K562 (cell line): ENCODE data around the gene NR1H2. TPM values are rescaled to one million over a fixed set of nuclear protein-coding genes. Genes with fewer than 3 reads are reported as not detected.
A peak's percentile ranks its signal among the peaks of the same experiment; 100 is the strongest.

Experiments
- BCL6 ChIP-seq: fragments of 250-450 bp; sonication (Bioruptor Pico); IDR thresholded peaks from 2 replicates; pipeline ENCODE4 v1.4.0; 2020
- BHLHE40 ChIP-seq: IDR thresholded peaks from 2 replicates; pipeline ENCODE4 v1.6.1; 2011; ENCODE audit warnings: low read length, improper control_type of control experiment
- CTBP1 ChIP-seq: fragments of 450-650 bp; IDR thresholded peaks from 2 replicates; pipeline ENCODE4 v1.6.1; 2016; ENCODE audit warnings: borderline replicate concordance
- IFI16 ChIP-seq: fragments of 250-450 bp; sonication (Bioruptor Pico); IDR thresholded peaks from 2 replicates; pipeline ENCODE4 v2.1.2; 2022; ENCODE audit warnings: mild to moderate bottlenecking, inconsistent platforms
- KDM4B ChIP-seq, 2 experiments: fragments of 450-650 bp in 1 of 2; sonication (generic) in 1 of 2; IDR thresholded peaks; 2 replicates each; pipeline ENCODE4 v1.6.1; 2016 to 2017; ENCODE audit warnings: borderline replicate concordance in 2 of 2, antibody characterized with exemption in 1 of 2, low read depth in 1 of 2, mild to moderate bottlenecking in 1 of 2
- NELFE ChIP-seq: IDR thresholded peaks from 2 replicates; pipeline ENCODE4 v1.6.1; 2011; ENCODE audit warnings: mild to moderate bottlenecking; ENCODE audit not compliant: insufficient read depth, insufficient read length
- NEUROD1 ChIP-seq: fragments of 150-350 bp; IDR thresholded peaks from 2 replicates; pipeline ENCODE4 v1.6.1; 2014; ENCODE audit warnings: borderline replicate concordance, low read length, low read depth; ENCODE audit not compliant: partially characterized antibody
- NR2C1 ChIP-seq, 2 experiments: fragments of 450-650 bp; IDR thresholded peaks; 2 replicates each; pipeline ENCODE4 v1.6.1; 2017; ENCODE audit warnings: mild to moderate bottlenecking in 2 of 2, antibody characterized with exemption in 1 of 2, inconsistent platforms in 1 of 2, missing compliant biosample characterization in 1 of 2, missing genetic modification characterization in 1 of 2
- PRMT5 ChIP-seq: sonication (generic); formaldehyde crosslinking; IDR thresholded peaks from 2 replicates; pipeline ENCODE4 v1.5.0; 2020; ENCODE audit warnings: missing genetic modification reagents
- PTTG1 ChIP-seq: fragments of 450-650 bp; IDR thresholded peaks from 2 replicates; pipeline ENCODE4 v1.6.1; 2016; ENCODE audit warnings: low read depth, mild to moderate bottlenecking, missing genetic modification characterization, missing compliant biosample characterization
- RAD51 ChIP-seq: fragments of 450-650 bp; IDR thresholded peaks from 2 replicates; pipeline ENCODE4 v1.7.1; 2016; ENCODE audit warnings: low read depth, mild to moderate bottlenecking, borderline replicate concordance
- RBM17 ChIP-seq: fragments of 200-400 bp; formaldehyde crosslinking; IDR thresholded peaks from 2 replicates; pipeline ENCODE4 v1.6.1; 2017; ENCODE audit warnings: low read depth, mild to moderate bottlenecking, low read length, borderline replicate concordance
- TAF1 ChIP-seq: IDR thresholded peaks from 2 replicates; pipeline ENCODE4 v1.6.1; 2011; ENCODE audit warnings: mild to moderate bottlenecking, low read length, moderate library complexity; ENCODE audit not compliant: insufficient read depth, control insufficient read depth, severe bottlenecking; ENCODE audit errors: extremely low read depth
- U2AF2 ChIP-seq: fragments of 200-400 bp; formaldehyde crosslinking; optimal IDR thresholded peaks from 2 replicates; pipeline ENCODE3; 2017; ENCODE audit warnings: low read depth, mild to moderate bottlenecking, low read length
- ZNF253 ChIP-seq: fragments of 250-450 bp; sonication (Bioruptor Pico); conservative IDR thresholded peaks from 2 replicates; pipeline ENCODE4 v1.6.1; 2021; ENCODE audit warnings: mild to moderate bottlenecking
- ZNF561 ChIP-seq: fragments of 450-650 bp; formaldehyde crosslinking; conservative IDR thresholded peaks from 2 replicates; pipeline ENCODE4 v1.4.0; 2020; ENCODE audit warnings: mild to moderate bottlenecking, moderate library complexity
- ZNF778 ChIP-seq: fragments of 450-650 bp; formaldehyde crosslinking; IDR thresholded peaks from 2 replicates; pipeline ENCODE4 v1.4.0; 2020; ENCODE audit warnings: mild to moderate bottlenecking, moderate library complexity
- polyA plus RNA-seq, 8 experiments: library from polyadenylated mRNA; depleted of rRNA in 4 of 8; stranded (reverse) in 5 of 8; unstranded in 3 of 8; fragments of >200 nt; fragmentation: Nextera tagmentation in 2 of 8; fragmentation: Illumina TruSeq in 1 of 8; extraction: Ambion mirVana in 2 of 8; extraction: Trizol in 1 of 8; gene quantifications; 2 replicates each; pipeline versions ENCODE4 v1.2.1 to v1.2.3, GENCODE V29; 2011 to 2014; ENCODE audit warnings: inconsistent platforms in 1 of 8, missing spikeins in 1 of 8
- total RNA-seq, 7 experiments: library from RNA; depleted of rRNA in 6 of 7; stranded (reverse); fragments of >200 nt in 6 of 7; fragmentation: Illumina TruSeq in 2 of 7; extraction: Trizol in 2 of 7; gene quantifications; 2 replicates each; pipeline versions ENCODE4 v1.2.1 to v1.2.3, GENCODE V29; 2011 to 2021; ENCODE audit warnings: low replicate concordance in 1 of 7
- TF ChIP-seq, protein P1 (sequence below): fragments of 450-650 bp; formaldehyde crosslinking; IDR thresholded peaks from 2 replicates; pipeline ENCODE4 v1.4.0; 2022; ENCODE audit warnings: missing genetic modification characterization
- TF ChIP-seq, protein P2 (sequence below): sonication (generic); formaldehyde crosslinking; IDR thresholded peaks from 2 replicates; pipeline ENCODE4 v1.8.0; 2022; ENCODE audit warnings: mild to moderate bottlenecking, missing genetic modification reagents
- TF ChIP-seq, protein P3 (sequence below): fragments of 250-450 bp; sonication (Bioruptor Pico); IDR thresholded peaks from 2 replicates; pipeline ENCODE4 v1.8.0; 2022; ENCODE audit warnings: inconsistent platforms
- TF ChIP-seq, protein P4 (sequence below): fragments of 250-450 bp; sonication (Bioruptor Pico); IDR thresholded peaks from 2 replicates; pipeline ENCODE4 v1.5.0; 2022; ENCODE audit warnings: mild to moderate bottlenecking

Gene NR1H2
- total and polyA plus RNA-seq, 9 of the 15 experiments (the other 6 are each of a cell fraction or from before 2014, with no cell fraction given): 0.11 to 73.8 (median 24.0) TPM

DNA sequence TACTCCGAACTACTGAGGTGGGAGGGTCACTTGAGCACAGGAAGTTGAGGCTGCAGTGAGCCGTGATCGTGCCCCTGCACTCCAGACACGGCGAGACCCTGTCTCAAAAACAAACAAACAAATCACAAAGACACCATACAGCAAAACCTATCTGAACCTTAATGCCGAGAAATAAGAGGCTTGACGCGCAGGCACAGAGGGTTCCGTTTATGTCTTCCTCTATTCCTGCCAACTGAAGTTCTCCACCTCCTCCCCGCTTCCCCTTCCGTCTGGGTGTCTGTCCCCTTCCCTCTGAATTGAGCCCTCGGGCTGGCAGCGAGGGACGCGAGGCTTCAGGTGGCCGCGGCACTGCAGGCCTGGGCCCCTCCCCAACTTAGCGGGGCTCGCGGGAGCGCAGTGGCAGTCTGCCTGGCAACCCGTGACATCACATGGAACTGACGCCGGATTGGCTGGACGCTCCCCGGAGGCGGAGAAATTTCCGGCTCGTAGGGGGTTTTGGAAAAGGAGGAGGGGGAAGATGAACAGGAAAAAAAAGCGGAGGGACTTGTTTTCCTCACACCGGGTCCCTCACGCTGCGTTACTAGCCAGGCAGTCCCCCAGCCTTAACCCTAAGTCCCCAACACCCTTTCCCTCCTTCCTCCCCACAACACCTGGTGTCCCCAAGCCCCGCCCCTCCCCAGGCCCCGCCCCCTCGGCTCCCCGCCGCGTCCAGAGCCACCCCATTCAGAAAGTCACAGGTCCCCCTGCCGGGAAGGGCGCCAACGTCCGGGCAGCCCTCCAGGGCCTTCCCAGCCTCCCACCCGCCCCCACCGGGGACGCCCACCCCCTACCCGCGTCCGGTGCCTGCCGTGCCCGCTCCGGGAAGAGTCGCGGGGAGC lies 55.3 kb downstream of the NR1H2 start (continued):
- TF ChIP-seq, protein P1, sequence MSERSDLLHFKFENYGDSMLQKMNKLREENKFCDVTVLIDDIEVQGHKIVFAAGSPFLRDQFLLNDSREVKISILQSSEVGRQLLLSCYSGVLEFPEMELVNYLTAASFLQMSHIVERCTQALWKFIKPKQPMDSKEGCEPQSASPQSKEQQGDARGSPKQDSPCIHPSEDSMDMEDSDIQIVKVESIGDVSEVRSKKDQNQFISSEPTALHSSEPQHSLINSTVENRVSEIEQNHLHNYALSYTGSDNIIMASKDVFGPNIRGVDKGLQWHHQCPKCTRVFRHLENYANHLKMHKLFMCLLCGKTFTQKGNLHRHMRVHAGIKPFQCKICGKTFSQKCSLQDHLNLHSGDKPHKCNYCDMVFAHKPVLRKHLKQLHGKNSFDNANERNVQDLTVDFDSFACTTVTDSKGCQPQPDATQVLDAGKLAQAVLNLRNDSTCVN (CRISPR knock-in tag): no peak
- no peak for TF ChIP-seq IFI16
- TF ChIP-seq, protein P2, sequence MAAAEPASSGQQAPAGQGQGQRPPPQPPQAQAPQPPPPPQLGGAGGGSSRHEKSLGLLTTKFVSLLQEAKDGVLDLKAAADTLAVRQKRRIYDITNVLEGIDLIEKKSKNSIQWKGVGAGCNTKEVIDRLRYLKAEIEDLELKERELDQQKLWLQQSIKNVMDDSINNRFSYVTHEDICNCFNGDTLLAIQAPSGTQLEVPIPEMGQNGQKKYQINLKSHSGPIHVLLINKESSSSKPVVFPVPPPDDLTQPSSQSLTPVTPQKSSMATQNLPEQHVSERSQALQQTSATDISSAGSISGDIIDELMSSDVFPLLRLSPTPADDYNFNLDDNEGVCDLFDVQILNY (CRISPR knock-in tag): no peak
- peak; percentile 69 for TF ChIP-seq BHLHE40
- TF ChIP-seq CTBP1: no peak; the same call in 1 of the 2 replicates
- TF ChIP-seq KDM4B (IDR thresholded peaks at IDR 0.05; ENCODE audit: borderline replicate concordance in 2 of 2, low read depth in 1 of 2): no peak
- TF ChIP-seq RAD51: no peak
- TF ChIP-seq, protein P3, sequence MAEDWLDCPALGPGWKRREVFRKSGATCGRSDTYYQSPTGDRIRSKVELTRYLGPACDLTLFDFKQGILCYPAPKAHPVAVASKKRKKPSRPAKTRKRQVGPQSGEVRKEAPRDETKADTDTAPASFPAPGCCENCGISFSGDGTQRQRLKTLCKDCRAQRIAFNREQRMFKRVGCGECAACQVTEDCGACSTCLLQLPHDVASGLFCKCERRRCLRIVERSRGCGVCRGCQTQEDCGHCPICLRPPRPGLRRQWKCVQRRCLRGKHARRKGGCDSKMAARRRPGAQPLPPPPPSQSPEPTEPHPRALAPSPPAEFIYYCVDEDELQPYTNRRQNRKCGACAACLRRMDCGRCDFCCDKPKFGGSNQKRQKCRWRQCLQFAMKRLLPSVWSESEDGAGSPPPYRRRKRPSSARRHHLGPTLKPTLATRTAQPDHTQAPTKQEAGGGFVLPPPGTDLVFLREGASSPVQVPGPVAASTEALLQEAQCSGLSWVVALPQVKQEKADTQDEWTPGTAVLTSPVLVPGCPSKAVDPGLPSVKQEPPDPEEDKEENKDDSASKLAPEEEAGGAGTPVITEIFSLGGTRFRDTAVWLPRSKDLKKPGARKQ (CRISPR knock-in tag): no peak
- TF ChIP-seq ZNF561: no peak
- TF ChIP-seq NELFE: no peak
- TF ChIP-seq U2AF2: no peak
- TF ChIP-seq RBM17: no peak
- TF ChIP-seq NR2C1 (IDR thresholded peaks at IDR 0.05): no peak
- TF ChIP-seq NR2C1 (tag; IDR thresholded peaks at IDR 0.05): no peak
- no peak for TF ChIP-seq ZNF253 (CRISPR knock-in tag)
- peak; percentile 30 for TF ChIP-seq TAF1
- TF ChIP-seq PRMT5 (CRISPR knock-in tag): no peak
- TF ChIP-seq BCL6 (CRISPR knock-in tag): no peak
- TF ChIP-seq PTTG1 (tag): no peak
- TF ChIP-seq, protein P4, sequence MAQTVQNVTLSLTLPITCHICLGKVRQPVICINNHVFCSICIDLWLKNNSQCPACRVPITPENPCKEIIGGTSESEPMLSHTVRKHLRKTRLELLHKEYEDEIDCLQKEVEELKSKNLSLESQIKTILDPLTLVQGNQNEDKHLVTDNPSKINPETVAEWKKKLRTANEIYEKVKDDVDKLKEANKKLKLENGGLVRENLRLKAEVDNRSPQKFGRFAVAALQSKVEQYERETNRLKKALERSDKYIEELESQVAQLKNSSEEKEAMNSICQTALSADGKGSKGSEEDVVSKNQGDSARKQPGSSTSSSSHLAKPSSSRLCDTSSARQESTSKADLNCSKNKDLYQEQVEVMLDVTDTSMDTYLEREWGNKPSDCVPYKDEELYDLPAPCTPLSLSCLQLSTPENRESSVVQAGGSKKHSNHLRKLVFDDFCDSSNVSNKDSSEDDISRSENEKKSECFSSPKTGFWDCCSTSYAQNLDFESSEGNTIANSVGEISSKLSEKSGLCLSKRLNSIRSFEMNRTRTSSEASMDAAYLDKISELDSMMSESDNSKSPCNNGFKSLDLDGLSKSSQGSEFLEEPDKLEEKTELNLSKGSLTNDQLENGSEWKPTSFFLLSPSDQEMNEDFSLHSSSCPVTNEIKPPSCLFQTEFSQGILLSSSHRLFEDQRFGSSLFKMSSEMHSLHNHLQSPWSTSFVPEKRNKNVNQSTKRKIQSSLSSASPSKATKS (CRISPR knock-in tag): no peak
- TF ChIP-seq ZNF778 (CRISPR knock-in tag): no peak
- TF ChIP-seq NEUROD1: no peak
